ENCODE data around the gene TMPRSS3. TPM values are rescaled to one million over a fixed set of nuclear protein-coding genes. Genes with fewer than 3 reads are reported as not detected.

TMPRSS3 gene
- total and polyA plus RNA-seq, 2 donors (not counting 1 experiment from before 2014, with no cell fraction given) = 0.10 to 0.12 TPM

DNA sequence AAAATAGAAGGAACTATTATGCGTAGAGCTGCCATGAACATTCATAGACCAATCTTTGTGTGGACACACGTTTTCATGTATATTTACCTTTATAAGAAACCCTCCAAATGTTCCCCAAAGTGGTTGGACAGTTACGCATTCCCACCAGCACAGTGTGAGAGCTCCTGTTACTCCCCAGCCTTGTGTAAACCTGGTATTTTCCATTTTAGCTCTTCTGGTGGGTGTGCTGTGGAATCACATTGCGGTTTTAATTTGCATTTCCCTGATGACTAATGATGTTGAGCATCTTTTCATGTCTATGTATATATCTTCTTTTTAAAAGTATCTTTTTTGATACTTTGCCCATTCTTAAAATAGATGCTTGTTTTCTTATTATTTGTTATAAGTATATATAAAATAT, 4.7 kb upstream of the TMPRSS3 start:
- POLR2A ChIA-PET = no interaction called here
- peaks cover 22% of the 10 kb centered on the region for H3K4me1 Mint-ChIP-seq
- no peak for DNase-seq

DNA sequence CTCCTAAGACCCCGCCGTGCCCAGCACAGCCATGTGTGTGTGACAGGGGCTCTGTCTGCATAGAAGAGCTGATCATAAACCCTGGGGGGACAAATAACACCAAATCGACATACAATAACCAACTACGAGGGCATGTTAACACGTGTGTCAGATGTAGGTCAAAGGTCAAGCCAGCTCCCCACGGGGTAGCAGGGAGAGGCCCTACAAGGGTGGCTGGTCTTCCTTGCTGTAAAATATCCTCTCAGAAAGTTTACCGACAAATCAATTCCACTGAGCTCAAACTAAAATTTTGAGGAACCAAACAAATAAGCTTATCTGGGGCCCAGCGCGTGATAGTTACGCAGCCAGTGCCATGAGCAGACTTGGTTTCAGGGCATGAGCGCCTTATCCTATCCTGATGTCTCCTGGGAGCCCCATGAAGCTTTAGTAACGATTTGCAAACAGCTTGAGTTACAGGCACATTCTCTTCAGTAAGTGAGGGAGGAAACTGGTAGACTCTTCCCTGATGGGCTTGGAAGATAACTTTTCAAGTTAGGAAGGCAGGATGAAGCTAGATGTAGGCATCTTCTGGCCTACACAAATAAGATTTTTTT, 2.7 kb upstream of the TMPRSS3 start:
- H3K9me3 ChIP-seq (ENCODE audit: control extremely low read depth in 1 of 3, control insufficient read depth in 2 of 3, insufficient read depth in 1 of 3, low read length in 2 of 3) = peaks cover 1 to 3% (median 2%) of the 10 kb centered on the region in 3 donors
- DNase-seq = no peak
- no peaks in the 10 kb centered on the region for H3K36me3 ChIP-seq (replicated peaks in 1 of 2; ENCODE audit: control extremely low read depth in 1 of 2, control insufficient read depth in 1 of 2, extremely low read depth in 1 of 2, insufficient read depth in 2 of 2, low read length in 1 of 2)
- Mint-ChIP-seq H3K4me3 (no peak overlapping the region), H3K9me3 (ENCODE audit: insufficient read depth) (peaks cover 9% of the 10 kb centered on the region), H3K27ac (no peak overlapping the region), H3K27me3 (peaks cover 10% of the 10 kb centered on the region), H3K4me1 (peaks cover 22% of the 10 kb centered on the region)
- TF ChIP-seq EZH2 (IDR thresholded peaks at IDR 0.05; ENCODE audit: borderline replicate concordance, insufficient read depth, low read depth, low read length, poor library complexity, severe bottlenecking) = no peak
- TF ChIP-seq, protein P1, sequence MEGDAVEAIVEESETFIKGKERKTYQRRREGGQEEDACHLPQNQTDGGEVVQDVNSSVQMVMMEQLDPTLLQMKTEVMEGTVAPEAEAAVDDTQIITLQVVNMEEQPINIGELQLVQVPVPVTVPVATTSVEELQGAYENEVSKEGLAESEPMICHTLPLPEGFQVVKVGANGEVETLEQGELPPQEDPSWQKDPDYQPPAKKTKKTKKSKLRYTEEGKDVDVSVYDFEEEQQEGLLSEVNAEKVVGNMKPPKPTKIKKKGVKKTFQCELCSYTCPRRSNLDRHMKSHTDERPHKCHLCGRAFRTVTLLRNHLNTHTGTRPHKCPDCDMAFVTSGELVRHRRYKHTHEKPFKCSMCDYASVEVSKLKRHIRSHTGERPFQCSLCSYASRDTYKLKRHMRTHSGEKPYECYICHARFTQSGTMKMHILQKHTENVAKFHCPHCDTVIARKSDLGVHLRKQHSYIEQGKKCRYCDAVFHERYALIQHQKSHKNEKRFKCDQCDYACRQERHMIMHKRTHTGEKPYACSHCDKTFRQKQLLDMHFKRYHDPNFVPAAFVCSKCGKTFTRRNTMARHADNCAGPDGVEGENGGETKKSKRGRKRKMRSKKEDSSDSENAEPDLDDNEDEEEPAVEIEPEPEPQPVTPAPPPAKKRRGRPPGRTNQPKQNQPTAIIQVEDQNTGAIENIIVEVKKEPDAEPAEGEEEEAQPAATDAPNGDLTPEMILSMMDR (IDR thresholded peaks at IDR 0.05) = no peak
- no peak overlapping the region for H3K4me3 ChIP-seq (ENCODE audit: control extremely low read depth in 1 of 5, extremely low read depth in 1 of 5, insufficient read depth in 1 of 5, low read depth in 2 of 5, low read length in 4 of 5)
- no peak overlapping the region for H3K9ac ChIP-seq (ENCODE audit: low read length)
- ATAC-seq (ENCODE audit: low read depth) = no peak
- H3K27me3 ChIP-seq (replicated peaks in 1 of 4; ENCODE audit: control extremely low read depth in 1 of 4, control insufficient read depth in 3 of 4, insufficient read depth in 4 of 4, low read length in 3 of 4) = peaks cover 0 to under 1% (median 0%) of the 10 kb centered on the region in 4 experiments
- CTCF ChIA-PET = interaction anchor here (0.6 to 1.7 kb wide), 2 partner anchors 60 to 155 kb away, joined by 3 to 4 read pairs; no protein-coding TSS in a partner anchor
- H3K79me2 ChIP-seq (ENCODE audit: control insufficient read depth, insufficient read depth, low read length) = no peaks in the 10 kb centered on the region
- no peak overlapping the region for H2AFZ ChIP-seq (ENCODE audit: insufficient read depth, low read depth, low read length, poor library complexity, severe bottlenecking)
- WGBS (ENCODE audit: insufficient coverage) = 63% methylated on average over 9 of the region's 12 CpGs
- H3K27ac ChIP-seq (ENCODE audit: low read length in 2 of 2) = no peak overlapping the region
- no peaks in the 10 kb centered on the region for H4K20me1 ChIP-seq (ENCODE audit: control insufficient read depth, insufficient read depth, low read length, poor library complexity, severe bottlenecking)
- POLR2A ChIA-PET = no interaction called here
- intact Hi-C loops (cut with micrococcal nuclease) = loop anchor here (5.0 kb wide), 1 partner anchor 64 kb away; no protein-coding TSS in a partner anchor
- H3K4me1 ChIP-seq (ENCODE audit: control insufficient read depth in 2 of 2, insufficient read depth in 2 of 2, low read length in 2 of 2) = peaks cover 5 to 6% of the 10 kb centered on the region in 2 donors
- no peak overlapping the region for H3K4me2 ChIP-seq (replicated peaks; ENCODE audit: low read depth, low read length, poor library complexity, severe bottlenecking)

More for the DNA sequence above, 4.7 kb upstream of the TMPRSS3 start:
- H3K27me3 ChIP-seq (replicated peaks in 1 of 4; ENCODE audit: control extremely low read depth in 1 of 4, control insufficient read depth in 3 of 4, insufficient read depth in 4 of 4, low read length in 3 of 4) = peaks cover 0 to under 1% (median 0%) of the 10 kb centered on the region in 4 experiments
- Mint-ChIP-seq H3K27me3 (peaks cover 5% of the 10 kb centered on the region), H3K9me3 (ENCODE audit: insufficient read depth) (peaks cover 9% of the 10 kb centered on the region), H3K27ac (no peak overlapping the region), H3K4me3 (no peak overlapping the region)
- H3K4me1 ChIP-seq (ENCODE audit: control insufficient read depth in 2 of 2, insufficient read depth in 2 of 2, low read length in 2 of 2) = peaks cover 4 to 5% of the 10 kb centered on the region in 2 donors
- H3K4me2 ChIP-seq (replicated peaks; ENCODE audit: low read depth, low read length, poor library complexity, severe bottlenecking) = no peak overlapping the region
- no peaks in the 10 kb centered on the region for H3K79me2 ChIP-seq (ENCODE audit: control insufficient read depth, insufficient read depth, low read length)
- 93% methylated on average over 2 of the region's 4 CpGs for WGBS (ENCODE audit: insufficient coverage)
- H4K20me1 ChIP-seq (ENCODE audit: control insufficient read depth, insufficient read depth, low read length, poor library complexity, severe bottlenecking) = no peaks in the 10 kb centered on the region
- H3K36me3 ChIP-seq (replicated peaks in 1 of 2; ENCODE audit: control extremely low read depth in 1 of 2, control insufficient read depth in 1 of 2, extremely low read depth in 1 of 2, insufficient read depth in 2 of 2, low read length in 1 of 2) = no peaks in the 10 kb centered on the region
- CTCF ChIA-PET = interaction anchor here (1.1 kb wide), 1 partner anchor 9 kb away, joined by 3 read pairs; no protein-coding TSS in a partner anchor
- TF ChIP-seq, protein P1 (IDR thresholded peaks at IDR 0.05) = no peak
- no peak for TF ChIP-seq EZH2 (IDR thresholded peaks at IDR 0.05; ENCODE audit: borderline replicate concordance, insufficient read depth, low read depth, low read length, poor library complexity, severe bottlenecking)
- ATAC-seq (ENCODE audit: low read depth) = peak; percentile 41
- H3K9ac ChIP-seq (ENCODE audit: low read length) = no peak overlapping the region
- no peak overlapping the region for H3K4me3 ChIP-seq (ENCODE audit: control extremely low read depth in 1 of 5, extremely low read depth in 1 of 5, insufficient read depth in 1 of 5, low read depth in 2 of 5, low read length in 4 of 5)
- no peak overlapping the region for H3K27ac ChIP-seq (ENCODE audit: low read length in 2 of 2)
- intact Hi-C loops (cut with micrococcal nuclease) = no loop called here
- peaks cover 0 to 3% (median 2%) of the 10 kb centered on the region in 3 donors for H3K9me3 ChIP-seq (ENCODE audit: control extremely low read depth in 1 of 3, control insufficient read depth in 2 of 3, insufficient read depth in 1 of 3, low read length in 2 of 3)
- no peak overlapping the region for H2AFZ ChIP-seq (ENCODE audit: insufficient read depth, low read depth, low read length, poor library complexity, severe bottlenecking)

Data from B cell (primary cell).